HL-60 (cell line): Measurements from ENCODE around the gene FMN1.

ENCODE experiments used
- DNase-seq, 2 experiments: peaks; one replicate each; pipeline ENCODE4 v3.0.0-alpha.2; 2010 to 2020; ENCODE audit warnings: low read depth in 1 of 2, low spot score in 1 of 2
- H3K27ac ChIP-seq: fragments of 250-450 bp; sonication (Bioruptor Pico); replicated peaks from 2 replicates; pipeline ENCODE4 v1.5.1; 2020; ENCODE audit warnings: mild to moderate bottlenecking, moderate library complexity
- H3K27me3 ChIP-seq: fragments of 250-450 bp; sonication (Bioruptor Pico); 2 replicates; pipeline ENCODE4 v1.5.1; 2021; ENCODE audit warnings: mild to moderate bottlenecking, moderate library complexity; ENCODE audit not compliant: insufficient read depth, poor library complexity, severe bottlenecking
- H3K4me3 ChIP-seq: replicated peaks from 2 replicates; pipeline ENCODE4 v1.5.1; 2011; ENCODE audit warnings: mild to moderate bottlenecking, control low read depth, low read length; ENCODE audit not compliant: insufficient read depth
- GABPA ChIP-seq: IDR thresholded peaks from 2 replicates; pipeline ENCODE4 v1.6.1; 2012; ENCODE audit warnings: low read depth
- POLR2AphosphoS5 ChIP-seq: IDR thresholded peaks from 2 replicates; pipeline ENCODE4 v1.6.1; 2012; ENCODE audit warnings: low read depth
- SPI1 ChIP-seq: IDR thresholded peaks from 2 replicates; pipeline ENCODE4 v1.6.1; 2012; ENCODE audit warnings: low read depth, mild to moderate bottlenecking, borderline replicate concordance
- TF ChIP-seq, protein P1 (sequence below): IDR thresholded peaks from one replicate; pipeline ENCODE4 v1.5.1; 2011; ENCODE audit warnings: low read length, control low read depth, inconsistent platforms; ENCODE audit not compliant: insufficient read depth
- TF ChIP-seq, protein P2 (sequence below): IDR thresholded peaks from 2 replicates; pipeline ENCODE4 v1.6.1; 2012; ENCODE audit warnings: low read depth; ENCODE audit not compliant: insufficient replicate concordance

The FMN1 gene

DNA sequence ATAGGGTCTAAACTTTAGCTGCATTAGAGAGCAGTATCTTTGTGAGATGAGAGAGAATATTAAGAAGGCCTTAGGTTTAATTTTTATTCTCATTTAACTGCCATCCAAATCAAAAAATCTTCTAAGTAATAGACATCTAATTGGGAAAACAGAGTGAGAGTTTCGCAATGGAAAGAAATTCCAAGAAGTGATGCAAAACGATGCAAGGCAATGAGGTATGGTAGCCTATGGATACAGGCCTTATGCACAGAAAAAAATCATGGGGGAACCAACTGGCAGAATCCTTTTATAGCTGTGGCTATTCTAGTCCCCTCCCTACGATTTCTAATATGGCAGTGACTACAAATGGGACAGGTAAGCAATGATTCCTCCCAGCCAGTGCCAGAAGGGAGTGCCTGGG is 250.8 kb downstream of the FMN1 start:
- no peak overlapping the region for H3K4me3 ChIP-seq
- peaks cover 3% of the 10 kb centered on the region for H3K27me3 ChIP-seq
- no peak for DNase-seq
- H3K27ac ChIP-seq, result no peak overlapping the region
- TF ChIP-seq, protein P1, sequence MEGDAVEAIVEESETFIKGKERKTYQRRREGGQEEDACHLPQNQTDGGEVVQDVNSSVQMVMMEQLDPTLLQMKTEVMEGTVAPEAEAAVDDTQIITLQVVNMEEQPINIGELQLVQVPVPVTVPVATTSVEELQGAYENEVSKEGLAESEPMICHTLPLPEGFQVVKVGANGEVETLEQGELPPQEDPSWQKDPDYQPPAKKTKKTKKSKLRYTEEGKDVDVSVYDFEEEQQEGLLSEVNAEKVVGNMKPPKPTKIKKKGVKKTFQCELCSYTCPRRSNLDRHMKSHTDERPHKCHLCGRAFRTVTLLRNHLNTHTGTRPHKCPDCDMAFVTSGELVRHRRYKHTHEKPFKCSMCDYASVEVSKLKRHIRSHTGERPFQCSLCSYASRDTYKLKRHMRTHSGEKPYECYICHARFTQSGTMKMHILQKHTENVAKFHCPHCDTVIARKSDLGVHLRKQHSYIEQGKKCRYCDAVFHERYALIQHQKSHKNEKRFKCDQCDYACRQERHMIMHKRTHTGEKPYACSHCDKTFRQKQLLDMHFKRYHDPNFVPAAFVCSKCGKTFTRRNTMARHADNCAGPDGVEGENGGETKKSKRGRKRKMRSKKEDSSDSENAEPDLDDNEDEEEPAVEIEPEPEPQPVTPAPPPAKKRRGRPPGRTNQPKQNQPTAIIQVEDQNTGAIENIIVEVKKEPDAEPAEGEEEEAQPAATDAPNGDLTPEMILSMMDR, result no peak
- TF ChIP-seq, protein P2, sequence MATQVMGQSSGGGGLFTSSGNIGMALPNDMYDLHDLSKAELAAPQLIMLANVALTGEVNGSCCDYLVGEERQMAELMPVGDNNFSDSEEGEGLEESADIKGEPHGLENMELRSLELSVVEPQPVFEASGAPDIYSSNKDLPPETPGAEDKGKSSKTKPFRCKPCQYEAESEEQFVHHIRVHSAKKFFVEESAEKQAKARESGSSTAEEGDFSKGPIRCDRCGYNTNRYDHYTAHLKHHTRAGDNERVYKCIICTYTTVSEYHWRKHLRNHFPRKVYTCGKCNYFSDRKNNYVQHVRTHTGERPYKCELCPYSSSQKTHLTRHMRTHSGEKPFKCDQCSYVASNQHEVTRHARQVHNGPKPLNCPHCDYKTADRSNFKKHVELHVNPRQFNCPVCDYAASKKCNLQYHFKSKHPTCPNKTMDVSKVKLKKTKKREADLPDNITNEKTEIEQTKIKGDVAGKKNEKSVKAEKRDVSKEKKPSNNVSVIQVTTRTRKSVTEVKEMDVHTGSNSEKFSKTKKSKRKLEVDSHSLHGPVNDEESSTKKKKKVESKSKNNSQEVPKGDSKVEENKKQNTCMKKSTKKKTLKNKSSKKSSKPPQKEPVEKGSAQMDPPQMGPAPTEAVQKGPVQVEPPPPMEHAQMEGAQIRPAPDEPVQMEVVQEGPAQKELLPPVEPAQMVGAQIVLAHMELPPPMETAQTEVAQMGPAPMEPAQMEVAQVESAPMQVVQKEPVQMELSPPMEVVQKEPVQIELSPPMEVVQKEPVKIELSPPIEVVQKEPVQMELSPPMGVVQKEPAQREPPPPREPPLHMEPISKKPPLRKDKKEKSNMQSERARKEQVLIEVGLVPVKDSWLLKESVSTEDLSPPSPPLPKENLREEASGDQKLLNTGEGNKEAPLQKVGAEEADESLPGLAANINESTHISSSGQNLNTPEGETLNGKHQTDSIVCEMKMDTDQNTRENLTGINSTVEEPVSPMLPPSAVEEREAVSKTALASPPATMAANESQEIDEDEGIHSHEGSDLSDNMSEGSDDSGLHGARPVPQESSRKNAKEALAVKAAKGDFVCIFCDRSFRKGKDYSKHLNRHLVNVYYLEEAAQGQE, result no peak
- TF ChIP-seq SPI1, result no peak
- no peak for TF ChIP-seq GABPA
- TF ChIP-seq POLR2AphosphoS5, result no peak

DNA sequence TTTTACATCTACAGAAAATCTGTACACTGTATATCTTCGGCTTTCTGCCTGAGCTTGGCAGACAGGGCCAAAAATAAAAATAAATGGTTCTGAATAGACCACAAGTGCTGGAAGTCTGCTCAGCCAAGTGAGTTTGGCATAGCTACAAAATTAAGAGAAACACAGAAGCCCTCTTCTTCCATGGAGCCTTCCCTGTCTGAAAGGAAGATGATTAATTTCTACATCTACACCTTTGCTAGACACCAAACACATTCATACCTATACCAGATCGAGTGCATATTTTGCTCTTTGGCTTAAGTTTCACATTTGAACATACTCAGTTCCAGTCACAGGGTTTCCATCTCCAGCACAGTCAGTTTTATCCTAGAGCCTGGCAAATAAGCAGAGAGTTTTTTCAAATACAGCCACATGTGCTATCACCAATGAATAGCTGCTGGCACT is 252.1 kb downstream of the FMN1 start:
- Histone ChIP-seq H3K27me3 (peaks cover 3% of the 10 kb centered on the region), H3K27ac (no peak overlapping the region), H3K4me3 (no peak overlapping the region)
- no peak for DNase-seq
- TF ChIP-seq GABPA (no peak), POLR2AphosphoS5 (no peak), SPI1 (no peak)
- TF ChIP-seq, protein P2, result no peak
- TF ChIP-seq, protein P1, result no peak

DNA sequence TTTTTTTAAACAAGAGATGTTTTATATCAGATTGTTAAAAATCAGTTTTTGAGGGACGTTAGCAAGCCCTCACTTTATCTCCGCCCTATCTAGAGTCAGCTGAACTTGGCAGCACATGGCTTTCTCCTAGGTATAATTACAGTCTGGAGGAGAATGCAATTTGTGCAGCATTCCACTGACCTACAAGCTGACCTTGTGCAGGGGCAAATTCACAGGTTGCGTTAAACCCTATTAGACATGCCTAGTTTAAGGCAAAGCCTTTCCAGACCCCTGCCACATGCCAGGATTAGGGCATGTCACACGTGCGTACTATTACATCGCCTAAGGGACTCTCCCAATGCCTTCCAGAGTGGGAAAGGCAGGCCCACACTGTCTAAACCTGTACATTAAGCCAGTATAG is 252.7 kb downstream of the FMN1 start:
- H3K4me3 ChIP-seq, result no peak overlapping the region
- no peak for DNase-seq
- no peak overlapping the region for H3K27ac ChIP-seq
- TF ChIP-seq, protein P1, result no peak
- TF ChIP-seq SPI1 (no peak), GABPA (no peak), POLR2AphosphoS5 (no peak)
- TF ChIP-seq, protein P2, result no peak
- peaks cover 3% of the 10 kb centered on the region for H3K27me3 ChIP-seq
